Measurements from ENCODE around the gene CREG1. TPM values are rescaled to one million over a fixed set of nuclear protein-coding genes. Genes with fewer than 3 reads are reported as not detected.

The CREG1 gene
- total RNA-seq, 1 experiment from 2014 or later = 91.5 TPM

- Histone ChIP-seq H3K36me3 (ENCODE audit: control insufficient read depth, insufficient read depth, low read length) (no peaks in the 10 kb centered on the region), H3K27me3 (replicated peaks; ENCODE audit: control insufficient read depth, insufficient read depth, low read length) (no peaks in the 10 kb centered on the region), H3K9me3 (no peaks in the 10 kb centered on the region), H3K4me1 (no peaks in the 10 kb centered on the region), H3K4me3 (ENCODE audit: low read depth, low read length) (no peak overlapping the region)
- ChIA-PET CTCF (interaction anchor here (0.6 to 2.1 kb wide), 3 partner anchors 9 to 155 kb away, joined by 5 to 7 read pairs (median 5); partner anchors contain the start of gene CREG1), POLR2A (interaction anchor here (1.2 kb wide), 1 partner anchor 11 kb away, joined by 3 read pairs; the partner anchor contains the start of gene CREG1)
- intact Hi-C loops (cut with micrococcal nuclease; ENCODE audit: unreplicated experiment) = no loop called here
- Mint-ChIP-seq H3K27ac (ENCODE audit: unreplicated experiment) (peak overlapping the region; percentile 52), H3K4me1 (ENCODE audit: low read depth, unreplicated experiment) (peaks cover 8% of the 10 kb centered on the region), H3K27me3 (ENCODE audit: insufficient read depth, unreplicated experiment) (peaks cover 3% of the 10 kb centered on the region), H3K4me3 (ENCODE audit: unreplicated experiment) (no peak overlapping the region), H3K36me3 (ENCODE audit: insufficient read depth, unreplicated experiment) (no peaks in the 10 kb centered on the region), H3K9me3 (ENCODE audit: unreplicated experiment) (no peaks in the 10 kb centered on the region)
- peak; percentile 20 to 41 for DNase-seq
- no peak for TF ChIP-seq CTCF (IDR thresholded peaks at IDR 0.05; ENCODE audit: insufficient read depth in 1 of 2, low read depth in 1 of 2, low read length in 1 of 2, severe bottlenecking in 1 of 2, unreplicated experiment in 1 of 2)
- no TSS peak for BruUV-seq (replicated peaks)
Measured at GRCh38 chr1:167564612-167565270, 11.2 kb upstream of the CREG1 start.

GRCh38 chr1:167563579-167564246 is 10.2 kb upstream of the CREG1 start:
- H3K4me1 ChIP-seq = no peaks in the 10 kb centered on the region
- no peak overlapping the region for H3K4me3 ChIP-seq (ENCODE audit: low read depth, low read length)
- no peaks in the 10 kb centered on the region for H3K36me3 ChIP-seq (ENCODE audit: control insufficient read depth, insufficient read depth, low read length)
- no TSS peak for BruUV-seq (replicated peaks)
- DNase-seq = no peak
- H3K4me1 Mint-ChIP-seq (ENCODE audit: low read depth, unreplicated experiment) = peaks cover 8% of the 10 kb centered on the region
- ChIA-PET CTCF (interaction anchor here (0.6 to 2.1 kb wide), 2 partner anchors 10 to 24 kb away, joined by 4 to 7 read pairs; partner anchors contain the start of gene CREG1), POLR2A (interaction anchor here (1.2 kb wide), 1 partner anchor 10 kb away, joined by 3 read pairs; the partner anchor contains the start of gene CREG1)
- no peak overlapping the region for H3K4me3 Mint-ChIP-seq (ENCODE audit: unreplicated experiment)
- no peak overlapping the region for H3K27ac Mint-ChIP-seq (ENCODE audit: unreplicated experiment)
- no peaks in the 10 kb centered on the region for H3K27me3 ChIP-seq (replicated peaks; ENCODE audit: control insufficient read depth, insufficient read depth, low read length)
- H3K27me3 Mint-ChIP-seq (ENCODE audit: insufficient read depth, unreplicated experiment) = peaks cover 3% of the 10 kb centered on the region
- intact Hi-C loops (cut with micrococcal nuclease; ENCODE audit: unreplicated experiment) = no loop called here
- no peaks in the 10 kb centered on the region for H3K9me3 Mint-ChIP-seq (ENCODE audit: unreplicated experiment)
- no peak for TF ChIP-seq CTCF (IDR thresholded peaks at IDR 0.05; ENCODE audit: insufficient read depth in 1 of 2, low read depth in 1 of 2, low read length in 1 of 2, severe bottlenecking in 1 of 2, unreplicated experiment in 1 of 2)
- H3K9me3 ChIP-seq = no peaks in the 10 kb centered on the region
- no peaks in the 10 kb centered on the region for H3K36me3 Mint-ChIP-seq (ENCODE audit: insufficient read depth, unreplicated experiment)

GRCh38 chr1:167562702-167563101 is 9.1 kb upstream of the CREG1 start:
- Mint-ChIP-seq H3K4me1 (ENCODE audit: low read depth, unreplicated experiment) (peaks cover 8% of the 10 kb centered on the region), H3K4me3 (ENCODE audit: unreplicated experiment) (no peak overlapping the region), H3K27me3 (ENCODE audit: insufficient read depth, unreplicated experiment) (peaks cover 3% of the 10 kb centered on the region), H3K9me3 (ENCODE audit: unreplicated experiment) (no peaks in the 10 kb centered on the region), H3K27ac (ENCODE audit: unreplicated experiment) (no peak overlapping the region), H3K36me3 (ENCODE audit: insufficient read depth, unreplicated experiment) (no peaks in the 10 kb centered on the region)
- Histone ChIP-seq H3K9me3 (no peaks in the 10 kb centered on the region), H3K4me1 (no peaks in the 10 kb centered on the region), H3K36me3 (ENCODE audit: control insufficient read depth, insufficient read depth, low read length) (no peaks in the 10 kb centered on the region), H3K4me3 (ENCODE audit: low read depth, low read length) (no peak overlapping the region), H3K27me3 (replicated peaks; ENCODE audit: control insufficient read depth, insufficient read depth, low read length) (no peaks in the 10 kb centered on the region)
- intact Hi-C loops (cut with micrococcal nuclease; ENCODE audit: unreplicated experiment) = no loop called here
- no peak for DNase-seq
- ChIA-PET POLR2A (no interaction called here), CTCF (no interaction called here)
- no peak for TF ChIP-seq CTCF (IDR thresholded peaks at IDR 0.05; ENCODE audit: insufficient read depth in 1 of 2, low read depth in 1 of 2, low read length in 1 of 2, severe bottlenecking in 1 of 2, unreplicated experiment in 1 of 2)
- no TSS peak for BruUV-seq (replicated peaks)
